ENCODE results near the gene WFS1.

WFS1 gene

DNA sequence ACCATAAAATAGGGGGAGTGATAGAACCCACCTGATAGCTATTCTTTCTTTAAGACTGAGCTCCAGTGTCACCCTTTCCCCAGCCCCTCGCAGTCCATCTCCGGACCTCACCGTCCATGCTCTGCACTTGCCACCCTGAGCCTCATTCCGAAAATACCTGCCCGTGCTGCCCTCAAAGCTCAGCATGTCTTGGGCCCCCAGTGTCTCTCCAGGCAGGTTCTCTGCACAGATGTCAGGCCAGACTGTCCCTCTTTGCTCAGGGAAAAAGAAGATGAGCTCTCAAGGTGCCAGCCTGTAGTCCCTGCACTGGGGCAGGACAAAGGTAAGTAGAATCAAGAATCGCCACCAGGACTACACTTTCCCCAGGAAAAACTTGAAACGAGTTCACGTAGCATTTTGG is 9.8 kb upstream of the WFS1 start:
- no peak for DNase-seq (ENCODE audit: low read depth)

DNA sequence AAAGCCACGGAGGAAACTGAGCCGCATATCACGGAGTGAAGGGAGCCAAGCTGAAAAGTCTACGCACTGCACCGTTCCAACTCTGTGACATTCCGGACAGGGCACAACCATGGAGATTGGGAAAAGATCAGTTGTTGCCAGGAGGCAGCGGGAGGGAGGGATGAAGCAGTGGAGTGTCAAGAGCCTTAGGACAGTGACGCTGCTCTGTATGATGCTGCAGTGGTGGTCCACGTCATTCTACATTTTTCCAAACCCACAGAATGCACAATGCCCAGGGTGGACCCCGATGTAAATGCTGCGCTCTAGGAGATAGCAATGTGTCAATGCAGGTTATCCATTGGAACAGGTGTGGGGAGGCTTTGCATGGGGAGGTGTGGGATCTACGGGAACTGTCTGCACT is 7.5 kb upstream of the WFS1 start:
- no peak for DNase-seq (ENCODE audit: low read depth)

DNA sequence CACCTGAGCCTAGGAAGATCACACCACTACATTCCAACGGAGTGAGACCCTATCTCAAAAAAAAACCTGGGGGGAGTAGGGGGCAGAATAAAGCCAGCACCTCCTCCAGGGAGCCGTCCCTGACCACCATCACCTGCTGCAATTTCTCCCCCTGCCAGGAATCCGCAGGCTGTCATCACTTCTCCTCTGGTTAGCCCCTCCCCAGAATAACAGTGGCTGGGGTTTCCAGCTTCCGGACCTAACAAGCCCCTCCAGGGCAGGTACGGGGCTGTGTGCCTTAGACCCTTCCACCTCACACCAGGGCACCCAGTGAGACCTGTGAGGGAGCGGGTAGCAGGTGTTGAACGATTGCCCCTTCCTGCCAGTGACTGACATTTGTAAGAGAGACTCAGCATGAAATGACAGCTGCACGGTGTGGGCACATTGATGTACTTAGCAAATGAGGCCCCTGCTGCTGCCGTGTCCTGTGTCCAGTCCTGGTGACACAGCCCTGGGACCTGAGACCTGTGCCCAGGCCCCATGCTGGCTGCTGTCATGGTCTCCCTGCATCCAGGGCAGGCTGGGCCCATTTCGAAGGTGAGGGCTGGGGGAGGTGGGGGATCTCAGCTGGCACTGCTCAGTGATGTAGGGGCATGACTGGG is 6.7 kb upstream of the WFS1 start:
- DNase-seq (ENCODE audit: low read depth): no peak

DNA sequence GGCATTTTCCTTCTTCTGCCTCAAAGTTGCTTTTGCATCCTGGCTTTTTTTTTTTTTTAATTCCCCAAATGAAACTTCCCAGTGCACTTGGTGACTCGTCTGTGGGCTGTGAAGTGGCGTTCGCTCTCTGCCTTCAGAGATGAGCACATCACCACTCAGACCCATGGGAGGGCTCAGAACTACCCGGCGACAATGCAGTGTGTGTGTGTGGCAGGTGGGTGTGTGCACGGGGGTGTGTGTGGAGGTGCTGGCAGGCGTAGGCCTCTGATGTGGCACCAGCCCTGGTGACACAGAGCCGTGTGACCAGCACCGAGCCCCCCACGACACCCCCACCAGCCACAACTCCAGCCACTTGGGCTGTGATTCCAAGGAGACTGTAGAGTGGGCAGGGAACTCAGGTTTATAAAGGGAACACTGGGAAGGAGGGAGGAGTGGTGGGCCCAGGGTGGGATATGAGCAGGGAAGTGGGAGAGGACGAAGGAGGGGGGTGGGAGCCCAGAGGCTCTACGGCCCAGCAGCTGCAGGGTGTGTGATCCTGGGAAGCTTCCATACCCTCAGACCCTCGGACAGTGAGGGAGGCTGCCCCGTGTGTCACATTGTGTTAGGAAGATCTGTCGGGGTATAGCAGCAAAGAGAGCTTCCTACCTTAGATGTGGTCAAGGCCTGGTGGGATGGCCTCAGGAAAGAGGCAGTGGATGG is 6.0 kb upstream of the WFS1 start:
- no peak for DNase-seq (ENCODE audit: low read depth)

DNA sequence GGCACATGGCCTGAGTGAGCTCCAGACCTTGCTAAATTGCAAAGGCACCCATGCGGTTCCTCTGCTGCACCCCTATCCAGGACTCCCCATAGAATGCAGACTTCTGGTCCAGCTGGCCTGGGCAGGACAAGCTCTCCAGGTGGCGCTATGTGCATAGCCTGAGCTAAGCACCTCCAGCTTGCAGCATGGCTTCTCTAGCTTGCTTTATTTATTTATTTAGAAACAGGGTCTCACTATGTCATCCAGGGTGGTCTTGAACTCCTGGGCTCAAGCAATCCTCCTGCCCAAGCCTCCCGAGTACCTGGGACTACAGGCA is 5.5 kb upstream of the WFS1 start:
- DNase-seq (ENCODE audit: low read depth): no peak

DNA sequence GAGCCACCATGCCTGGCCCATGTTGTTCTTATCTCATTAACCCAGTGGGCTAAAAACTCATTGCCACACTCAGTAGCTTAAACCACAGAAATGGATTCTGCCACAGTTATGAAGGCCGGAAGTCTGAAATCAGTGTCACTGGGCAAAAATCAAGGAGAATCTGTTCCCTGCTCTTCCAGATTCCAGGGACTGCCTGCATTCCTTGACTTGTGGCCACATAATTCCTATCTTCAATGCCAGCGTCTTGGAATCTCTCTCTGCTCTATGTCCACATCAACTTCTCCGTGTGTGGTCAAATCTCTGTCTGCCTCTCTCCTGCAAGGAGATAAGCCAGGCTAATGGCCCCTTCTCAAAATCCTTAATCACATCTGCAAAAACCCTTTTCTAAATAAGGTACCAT is 4.1 kb upstream of the WFS1 start:
- DNase-seq (ENCODE audit: low read depth): no peak

DNA sequence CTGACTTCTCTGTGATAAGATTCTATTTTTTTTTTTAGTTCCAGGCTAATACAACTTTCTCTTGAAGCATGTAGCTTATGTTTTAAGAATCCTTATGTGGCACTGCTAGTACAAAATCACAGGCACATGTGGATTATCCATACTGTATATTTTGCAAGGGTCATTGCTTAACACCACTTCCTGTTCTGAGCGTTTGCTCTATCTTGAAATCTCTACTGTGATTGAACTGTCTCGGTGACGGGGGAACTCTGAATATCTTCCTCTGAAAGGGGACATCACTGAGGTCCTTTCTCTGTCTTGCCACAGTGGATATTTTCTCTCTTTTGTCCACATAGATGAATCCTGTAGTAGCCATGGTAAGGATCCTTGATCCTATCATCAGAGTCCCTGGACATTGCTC is 2.1 kb upstream of the WFS1 start:
- no peak for DNase-seq (ENCODE audit: low read depth)

DNA sequence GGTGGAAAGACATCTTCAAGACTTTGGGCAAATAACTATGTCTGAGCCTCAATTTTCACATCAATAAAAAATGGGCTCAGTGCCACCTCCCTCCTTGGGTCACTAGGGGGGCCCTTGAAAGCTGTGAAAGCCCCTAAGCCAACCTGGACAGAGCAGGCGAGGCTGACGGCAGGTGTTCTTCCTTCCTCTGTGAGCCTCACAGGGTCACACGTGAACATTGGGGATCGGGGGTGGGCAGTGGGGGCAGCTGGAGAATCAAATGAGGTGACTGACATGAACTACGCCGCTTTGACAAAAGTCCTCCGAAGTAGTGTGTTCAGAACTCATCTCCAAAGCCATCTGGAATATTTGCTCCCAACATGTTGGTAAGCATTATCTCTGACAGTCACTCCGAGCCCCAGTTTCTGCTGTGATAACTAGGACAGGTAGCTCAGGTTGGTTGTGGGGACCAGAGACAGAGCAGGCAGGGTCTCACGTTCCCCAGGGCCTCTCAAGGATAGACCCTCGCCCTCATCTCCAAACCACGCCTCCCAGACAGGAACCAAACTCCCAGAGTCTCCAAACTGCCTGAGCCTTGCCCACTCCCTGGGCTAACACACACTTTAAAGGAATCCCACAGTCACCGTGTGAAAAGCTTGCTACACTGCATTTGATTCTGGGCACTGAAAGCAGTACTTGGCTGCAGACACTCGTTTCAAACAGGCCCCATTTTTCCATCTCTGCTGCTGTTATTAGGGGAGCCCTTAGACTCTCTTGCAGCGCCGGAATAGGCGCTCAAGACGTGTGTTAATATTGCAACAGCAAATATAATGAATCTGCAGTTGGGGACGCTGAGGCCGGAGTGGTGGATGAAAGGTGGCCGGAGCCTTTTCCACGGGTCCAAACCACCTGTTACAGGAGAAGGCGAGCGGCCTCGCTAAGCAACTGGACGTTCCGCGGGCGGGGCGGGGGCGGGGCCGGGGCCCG is 717 bp upstream of the WFS1 start:
- DNase-seq (ENCODE audit: low read depth): no peak

DNA sequence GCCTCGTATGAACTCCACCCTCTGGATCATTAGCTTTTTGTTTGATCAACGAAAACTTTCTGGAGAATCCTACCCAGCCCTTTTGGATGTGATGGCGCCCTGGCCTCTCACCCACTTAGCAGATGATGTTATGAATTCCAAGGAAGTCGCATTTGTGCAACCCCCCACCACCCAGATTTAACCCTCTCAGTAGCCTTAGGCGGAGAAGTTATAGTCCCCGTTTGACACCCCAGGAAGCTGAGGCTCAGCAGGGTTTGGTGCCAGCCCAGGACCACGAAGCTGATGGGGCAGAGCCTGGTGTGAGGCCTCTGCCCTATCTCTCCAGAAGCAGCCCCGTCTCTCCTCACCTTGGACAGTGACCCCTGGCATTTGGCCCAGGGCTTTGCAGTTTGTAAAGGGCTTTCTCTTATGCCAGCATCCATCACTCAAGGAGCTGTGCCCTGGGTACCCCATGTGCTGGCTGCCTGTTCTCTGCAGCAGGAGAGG is 1.0 kb downstream of the WFS1 start:
- no peak for DNase-seq (ENCODE audit: low read depth)

DNA sequence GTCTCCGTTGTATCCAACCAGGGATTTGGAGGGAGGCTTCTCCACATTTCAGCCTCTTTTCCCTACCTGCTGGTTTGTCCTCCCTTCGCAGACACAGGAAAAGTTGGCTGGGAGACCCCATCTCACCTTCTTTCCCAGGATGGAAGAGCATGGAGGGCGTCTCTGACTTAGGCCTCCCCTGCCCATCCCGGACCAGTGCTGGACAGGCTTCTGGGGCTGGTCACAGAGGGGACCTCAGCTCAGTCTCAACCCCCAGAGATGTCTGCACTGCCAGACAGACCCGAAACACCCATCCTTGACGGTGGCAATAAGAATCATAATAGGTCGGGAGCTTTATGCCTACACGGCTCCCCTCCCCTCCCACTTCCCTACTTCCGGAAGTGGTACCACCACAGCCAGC is 1.6 kb downstream of the WFS1 start:
- no peak for DNase-seq (ENCODE audit: low read depth)

DNA sequence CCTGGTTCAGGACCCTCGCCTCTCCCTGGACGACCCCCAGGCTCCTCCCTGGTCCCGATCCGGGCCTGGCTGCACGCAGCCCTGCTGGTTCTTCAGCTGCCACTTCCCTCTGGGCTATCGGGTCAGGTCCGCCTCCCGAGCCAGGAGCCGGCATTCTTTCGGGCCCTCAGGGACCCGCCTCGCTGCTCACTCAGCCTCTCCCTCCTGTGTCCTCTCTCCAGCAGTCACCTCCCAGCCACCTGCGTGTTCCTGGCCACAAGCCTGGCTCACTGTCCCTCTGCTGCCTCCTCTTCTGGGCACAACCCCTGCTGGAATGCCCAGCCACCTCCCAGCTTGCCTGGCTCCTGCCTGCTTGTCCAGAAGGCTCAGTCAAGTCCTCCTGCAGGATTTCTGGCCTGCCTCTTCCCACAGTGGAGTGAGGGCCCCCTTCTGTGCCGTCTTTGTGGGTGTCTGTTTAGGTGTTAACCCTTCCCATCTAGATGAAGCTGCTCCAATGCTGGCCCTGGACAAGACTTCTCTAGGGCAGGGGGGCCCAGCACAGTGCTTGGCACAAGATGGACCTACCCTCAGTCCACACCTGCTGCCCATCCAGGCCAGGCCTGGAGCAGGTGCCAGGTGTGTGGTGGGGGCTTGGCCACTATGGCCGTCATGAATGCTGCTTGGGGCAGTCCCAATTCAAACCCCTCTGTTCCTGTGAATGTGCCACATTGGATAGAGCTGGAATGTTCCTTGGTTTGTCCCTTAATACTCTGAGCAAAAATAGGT is 2.2 kb downstream of the WFS1 start:
- DNase-seq (ENCODE audit: low read depth): no peak

DNA sequence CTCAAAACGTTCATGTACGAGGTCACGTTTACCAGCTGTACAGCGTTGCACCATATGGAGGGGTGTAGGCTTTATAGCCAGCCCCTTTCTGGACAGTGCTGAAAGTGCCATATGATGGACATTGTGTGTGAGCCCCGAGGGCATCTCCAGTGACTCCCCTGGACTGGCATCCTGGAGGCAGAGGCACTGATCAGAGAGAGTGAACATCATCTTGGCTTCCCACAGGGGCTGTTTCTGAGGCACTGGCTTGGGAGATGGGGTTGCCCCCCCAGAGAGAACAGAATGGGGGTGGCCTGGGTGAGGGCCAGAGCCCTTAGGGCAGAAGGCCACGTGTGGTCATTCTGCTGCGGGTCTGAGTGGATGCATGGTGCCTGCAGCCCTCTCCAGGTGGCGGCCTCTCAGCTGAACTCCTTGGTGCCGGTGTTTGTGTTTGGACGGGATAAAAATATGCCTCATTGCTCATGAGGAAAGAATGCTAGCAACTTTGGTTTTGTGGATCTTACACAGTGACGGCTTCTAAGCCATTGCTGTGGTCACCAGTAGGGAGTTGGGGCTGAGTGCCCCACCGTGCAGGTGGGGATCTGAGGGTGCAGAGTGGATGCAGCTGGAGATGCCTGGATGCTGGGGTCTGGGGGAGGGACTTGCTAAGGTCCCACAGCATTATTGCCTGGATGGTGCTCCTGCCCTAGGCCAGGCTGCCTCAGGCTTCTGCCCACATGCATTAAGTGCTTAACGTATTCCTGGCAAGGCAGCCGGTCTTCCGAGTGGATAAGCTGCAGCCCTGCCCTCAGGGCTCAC is 3.4 kb downstream of the WFS1 start:
- DNase-seq (ENCODE audit: low read depth): peak; percentile 70

DNA sequence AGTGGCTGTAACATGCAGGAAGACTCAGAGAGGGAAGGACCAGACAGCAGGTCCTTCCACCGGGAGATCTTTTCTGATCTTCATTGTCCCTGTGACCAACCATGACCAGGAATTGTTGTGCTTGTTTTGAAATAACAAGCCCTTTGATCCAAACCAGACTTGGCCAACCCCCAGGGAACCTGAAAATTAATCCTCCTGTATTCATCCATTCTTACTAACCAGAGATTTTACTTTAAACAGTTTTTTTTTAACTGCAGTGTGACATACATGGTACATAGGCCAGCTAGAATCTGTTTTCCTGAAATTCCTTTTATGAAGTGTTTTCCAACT is 4.0 kb downstream of the WFS1 start:
- no peak for DNase-seq (ENCODE audit: low read depth)

DNA sequence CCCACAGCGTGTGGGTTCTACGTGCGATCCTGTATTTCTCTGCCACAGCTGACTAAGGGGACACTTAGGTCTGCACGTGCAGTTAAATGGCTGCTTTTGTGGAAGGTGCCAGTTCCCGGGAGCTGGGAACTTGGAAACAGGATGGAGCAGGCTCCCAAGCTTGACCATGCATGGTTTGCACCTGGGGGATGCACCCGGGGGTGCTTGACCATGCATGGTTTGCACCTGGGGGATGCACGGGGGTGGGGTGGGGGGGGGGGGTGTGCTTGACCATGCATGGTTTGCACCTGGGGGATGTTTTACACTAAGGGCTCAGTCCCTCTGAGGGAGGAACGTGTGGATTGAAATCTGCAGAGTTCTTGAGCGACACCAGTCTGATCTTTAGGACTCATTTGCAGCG is 5.7 kb downstream of the WFS1 start:
- DNase-seq (ENCODE audit: low read depth): no peak

DNA sequence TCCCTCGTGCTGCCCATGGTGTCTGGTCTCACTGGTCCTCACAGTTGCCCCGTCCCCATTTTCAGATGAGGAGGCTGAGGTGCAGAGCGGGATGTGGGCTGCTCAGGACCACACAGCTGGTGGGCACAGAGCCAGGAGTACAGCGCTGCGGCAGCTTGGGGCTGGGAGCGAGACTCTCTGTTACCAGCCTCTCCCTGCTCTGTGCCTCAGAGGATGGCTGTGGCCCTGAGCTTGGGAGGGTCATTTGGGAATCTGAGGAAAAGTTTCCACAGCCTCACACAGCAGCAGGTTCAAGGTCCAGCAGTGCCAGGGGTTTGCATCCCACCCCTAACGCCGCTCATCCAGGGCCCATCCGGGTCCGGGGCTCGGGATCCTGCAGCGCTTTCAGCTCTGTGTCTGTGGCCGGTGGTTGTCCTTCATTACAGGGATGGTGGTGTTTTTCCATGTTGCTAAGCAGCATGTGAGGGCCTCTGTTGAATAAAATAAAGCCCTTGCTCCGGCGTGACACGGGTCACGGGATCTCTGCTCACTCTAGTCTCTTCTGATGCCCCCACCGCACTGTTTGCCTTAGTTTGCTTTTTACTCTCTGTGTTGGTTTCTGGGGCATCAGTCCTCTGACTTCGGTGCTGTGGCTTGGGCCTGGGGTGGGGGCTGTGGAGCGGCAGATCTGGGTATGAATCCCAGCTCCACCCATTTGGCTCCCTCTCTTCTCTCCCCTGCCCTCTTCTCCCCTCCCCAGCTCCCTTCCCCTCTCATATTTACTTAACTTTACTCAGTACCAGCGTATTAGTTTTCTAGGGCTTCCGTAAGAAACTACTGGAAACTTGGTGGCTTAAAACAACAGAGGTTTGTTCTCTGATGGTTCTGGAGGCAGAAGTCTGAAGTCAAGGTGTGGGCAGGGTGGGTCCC is 6.5 kb downstream of the WFS1 start:
- DNase-seq (ENCODE audit: low read depth): no peak

DNA sequence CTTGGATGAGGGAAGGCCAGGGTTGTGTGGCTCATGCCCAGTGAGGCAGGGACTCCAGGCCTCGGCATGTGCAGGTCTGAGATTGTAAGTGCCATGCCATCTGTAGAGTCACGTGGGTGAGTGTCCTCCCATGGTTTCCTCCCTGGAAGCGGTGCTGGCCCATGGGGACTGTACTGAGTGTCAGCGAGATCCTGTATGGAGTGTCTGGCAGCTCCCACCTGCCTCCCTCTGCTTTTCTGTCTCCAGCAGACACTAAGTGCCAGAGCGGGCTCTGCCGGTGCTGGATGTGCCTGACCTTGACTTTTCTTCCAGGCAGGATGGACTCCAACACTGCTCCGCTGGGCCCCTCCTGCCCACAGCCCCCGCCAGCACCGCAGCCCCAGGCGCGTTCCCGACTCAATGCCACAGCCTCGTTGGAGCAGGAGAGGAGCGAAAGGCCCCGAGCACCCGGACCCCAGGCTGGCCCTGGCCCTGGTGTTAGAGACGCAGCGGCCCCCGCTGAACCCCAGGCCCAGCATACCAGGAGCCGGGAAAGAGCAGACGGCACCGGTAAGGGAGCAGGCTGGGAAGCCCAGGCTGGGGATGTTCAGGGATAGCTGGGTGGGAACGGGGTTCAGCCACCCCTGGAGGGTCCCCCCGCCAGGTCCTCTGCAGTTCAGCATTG is 7.6 kb downstream of the WFS1 start:
- DNase-seq (ENCODE audit: low read depth): no peak

DNA sequence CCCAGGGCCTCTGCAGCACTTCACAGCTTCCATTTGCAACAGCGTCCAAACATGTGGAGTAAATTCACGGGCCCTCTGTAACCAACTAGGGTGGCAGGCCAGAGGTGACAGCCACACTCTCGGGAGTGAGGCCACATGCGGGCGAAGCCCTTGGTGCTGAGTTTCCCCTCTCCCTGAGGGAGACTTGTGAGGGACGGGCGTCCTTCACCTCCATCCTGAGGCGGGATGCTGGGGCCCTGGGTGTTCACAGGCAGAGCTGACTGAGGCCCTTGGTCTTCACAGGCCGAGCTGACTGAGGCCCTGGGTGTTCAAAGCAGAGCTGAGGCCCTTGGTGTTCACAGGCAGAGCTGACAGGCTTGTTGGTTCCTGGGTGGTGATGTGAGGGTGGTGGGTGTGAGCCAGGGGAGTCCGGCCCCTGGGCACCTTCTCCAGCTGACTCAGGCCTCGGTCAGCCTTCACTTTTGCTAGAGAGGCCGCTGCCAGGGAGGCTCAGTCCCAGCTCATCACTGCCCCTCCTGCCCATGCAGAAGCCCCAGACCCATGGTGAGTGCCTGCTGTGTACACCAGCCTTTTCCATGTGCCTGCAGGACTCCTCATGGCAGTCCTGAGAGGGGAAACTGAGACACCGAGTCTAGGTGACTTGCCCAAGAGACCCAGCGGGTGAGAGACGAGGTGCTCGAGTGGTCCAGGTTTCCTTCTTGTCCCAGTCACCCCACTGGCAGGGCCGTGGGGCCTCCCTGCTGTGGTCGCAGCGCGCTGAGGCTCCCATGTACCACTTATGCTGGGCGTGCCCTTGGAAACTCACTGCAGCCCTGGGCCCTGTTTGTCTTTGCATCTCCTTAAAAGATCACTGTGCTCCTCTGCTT is 8.5 kb downstream of the WFS1 start:
- DNase-seq (ENCODE audit: low read depth): no peak

DNA sequence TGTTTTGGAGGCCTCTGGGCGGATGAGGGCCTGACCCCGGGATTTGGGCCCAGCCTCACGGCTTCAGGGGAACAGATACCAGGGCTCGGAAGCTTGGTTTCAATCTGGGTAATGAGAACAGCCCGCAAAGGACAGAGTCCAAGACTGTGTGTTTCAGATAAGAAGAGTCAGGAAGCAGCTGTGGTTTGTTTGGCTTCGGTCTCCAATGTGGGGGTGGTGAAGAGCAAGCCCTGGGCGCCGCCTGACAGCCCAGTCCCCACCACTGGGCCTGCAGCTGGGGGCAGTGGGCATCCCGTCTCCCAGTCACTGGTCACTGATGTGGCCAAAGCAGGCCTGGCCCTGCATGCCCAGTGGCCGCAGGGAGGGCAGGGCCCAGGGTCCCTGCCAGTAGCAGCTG is 9.1 kb downstream of the WFS1 start:
- DNase-seq (ENCODE audit: low read depth): peak; percentile 35
